RWPE2 (cell line): ENCODE measurements around the gene ASB3.

Experiments used
- ATAC-seq: fragments of 200-7000 bp; cut with Tn5 transposase; 3 replicates; pipeline ENCODE4 v1.9.1; 2021; ENCODE audit warnings: low read depth
- DNase-seq: peaks from one replicate; pipeline ENCODE4 v3.0.0-alpha.2; 2020; ENCODE audit warnings: low spot score
- H3K27ac ChIP-seq: fragments of 450-650 bp; 2 replicates; pipeline ENCODE4 v1.5.1; 2017; ENCODE audit warnings: mild to moderate bottlenecking; ENCODE audit not compliant: poor library complexity, severe bottlenecking
- H3K27me3 ChIP-seq: fragments of 250-450 bp; sonication (Bioruptor Pico); 2 replicates; pipeline ENCODE4 v1.5.1; 2021; ENCODE audit warnings: mild to moderate bottlenecking, moderate library complexity; ENCODE audit not compliant: insufficient read depth, poor library complexity, severe bottlenecking
- H3K36me3 ChIP-seq: fragments of 250-450 bp; sonication (Bioruptor Pico); 2 replicates; pipeline ENCODE4 v1.5.1; 2020; ENCODE audit warnings: low read depth, mild to moderate bottlenecking, moderate library complexity
- H3K4me1 ChIP-seq: fragments of 250-450 bp; sonication (Bioruptor Pico); 2 replicates; pipeline ENCODE4 v1.5.1; 2021; ENCODE audit warnings: mild to moderate bottlenecking, moderate library complexity; ENCODE audit not compliant: insufficient read depth, poor library complexity, severe bottlenecking
- H3K4me3 ChIP-seq: fragments of 250-450 bp; sonication (Bioruptor Pico); 2 replicates; pipeline ENCODE4 v1.5.1; 2021; ENCODE audit warnings: mild to moderate bottlenecking, moderate library complexity; ENCODE audit not compliant: severe bottlenecking
- H3K9me3 ChIP-seq: fragments of 250-450 bp; sonication (Bioruptor Pico); 2 replicates; pipeline ENCODE4 v1.5.1; 2021; ENCODE audit warnings: mild to moderate bottlenecking, moderate library complexity; ENCODE audit not compliant: severe bottlenecking
- TF ChIP-seq, protein P1 (sequence below): fragments of 450-650 bp; IDR thresholded peaks from one replicate; pipeline ENCODE4 v1.5.1; 2017; ENCODE audit warnings: mild to moderate bottlenecking, moderate library complexity; ENCODE audit not compliant: poor library complexity, severe bottlenecking

Gene ASB3

DNA sequence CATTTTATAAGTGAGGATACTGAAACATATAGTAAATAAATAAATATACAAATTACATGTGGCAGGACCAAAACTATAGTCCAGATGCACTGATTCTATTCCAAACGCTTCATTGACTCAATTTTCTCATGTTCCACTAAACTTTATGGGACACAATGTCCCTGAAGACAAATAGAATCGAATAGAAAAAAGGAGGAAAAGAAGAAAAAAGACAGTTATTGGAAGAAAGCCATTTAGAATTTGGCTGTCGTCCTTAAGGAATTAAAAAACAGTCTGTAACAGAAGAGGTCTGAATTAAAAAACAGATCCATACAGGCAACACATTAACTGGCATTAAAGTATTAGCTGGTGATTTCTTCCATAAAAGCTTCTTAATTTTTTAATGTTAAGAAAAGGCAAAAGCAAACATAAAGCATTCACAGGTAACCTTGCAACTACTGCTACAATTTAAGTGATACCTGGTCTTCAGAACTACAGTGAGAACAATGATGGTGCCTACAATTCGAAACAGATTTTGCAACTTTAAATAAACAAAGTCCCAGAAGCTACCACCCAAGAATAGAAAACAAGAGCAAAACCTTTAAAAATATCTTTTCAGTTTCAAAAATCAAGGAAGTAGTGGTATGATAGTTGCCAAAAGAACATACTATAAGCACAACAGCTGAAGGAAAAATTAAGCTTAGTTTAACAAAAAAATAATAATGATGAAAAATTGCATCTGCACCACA is 36.5 kb downstream of the ASB3 start:
- no peak overlapping the region for H3K4me3 ChIP-seq
- TF ChIP-seq, protein P1, sequence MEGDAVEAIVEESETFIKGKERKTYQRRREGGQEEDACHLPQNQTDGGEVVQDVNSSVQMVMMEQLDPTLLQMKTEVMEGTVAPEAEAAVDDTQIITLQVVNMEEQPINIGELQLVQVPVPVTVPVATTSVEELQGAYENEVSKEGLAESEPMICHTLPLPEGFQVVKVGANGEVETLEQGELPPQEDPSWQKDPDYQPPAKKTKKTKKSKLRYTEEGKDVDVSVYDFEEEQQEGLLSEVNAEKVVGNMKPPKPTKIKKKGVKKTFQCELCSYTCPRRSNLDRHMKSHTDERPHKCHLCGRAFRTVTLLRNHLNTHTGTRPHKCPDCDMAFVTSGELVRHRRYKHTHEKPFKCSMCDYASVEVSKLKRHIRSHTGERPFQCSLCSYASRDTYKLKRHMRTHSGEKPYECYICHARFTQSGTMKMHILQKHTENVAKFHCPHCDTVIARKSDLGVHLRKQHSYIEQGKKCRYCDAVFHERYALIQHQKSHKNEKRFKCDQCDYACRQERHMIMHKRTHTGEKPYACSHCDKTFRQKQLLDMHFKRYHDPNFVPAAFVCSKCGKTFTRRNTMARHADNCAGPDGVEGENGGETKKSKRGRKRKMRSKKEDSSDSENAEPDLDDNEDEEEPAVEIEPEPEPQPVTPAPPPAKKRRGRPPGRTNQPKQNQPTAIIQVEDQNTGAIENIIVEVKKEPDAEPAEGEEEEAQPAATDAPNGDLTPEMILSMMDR: no peak

DNA sequence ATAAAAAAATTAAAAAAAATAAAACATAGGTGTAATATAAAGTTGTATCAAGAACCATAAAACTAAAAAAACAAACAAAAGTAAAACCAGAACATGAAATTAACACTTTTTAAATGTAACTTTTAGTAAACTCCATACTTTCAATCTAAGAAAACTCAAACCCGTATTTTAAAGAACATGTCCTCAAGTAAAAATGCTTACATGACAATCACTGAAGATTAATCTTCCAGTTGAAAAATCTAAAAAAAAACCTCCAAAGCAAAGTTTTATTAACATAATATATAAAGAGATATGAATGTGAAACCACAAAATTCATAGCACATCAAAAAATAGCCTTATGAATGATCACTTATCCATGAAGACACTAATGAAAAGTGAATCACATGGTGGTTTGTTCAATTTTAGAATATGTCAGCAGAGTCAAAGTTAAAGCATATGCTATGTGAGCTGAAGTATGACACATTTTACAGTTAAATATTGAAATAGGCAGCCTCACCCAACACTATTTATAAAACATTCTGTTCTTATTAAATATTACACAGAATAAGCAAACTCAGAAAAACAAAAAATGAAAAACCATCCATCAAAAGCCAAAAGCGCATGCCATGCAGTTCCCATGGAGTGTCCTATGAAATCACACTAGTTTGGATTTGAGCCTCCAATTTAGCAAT is 42.2 kb downstream of the ASB3 start:
- DNase-seq (no peak), ATAC-seq (no peak)
- H3K4me1 ChIP-seq: no peaks in the 10 kb centered on the region
- no peak overlapping the region for H3K4me3 ChIP-seq
- TF ChIP-seq, protein P1: no peak
- no peaks in the 10 kb centered on the region for H3K27me3 ChIP-seq
- no peak overlapping the region for H3K27ac ChIP-seq
- H3K36me3 ChIP-seq: peaks cover 15% of the 10 kb centered on the region
- H3K9me3 ChIP-seq: no peaks in the 10 kb centered on the region

More for the DNA sequence above, 36.5 kb downstream of the ASB3 start:
- ATAC-seq (no peak), DNase-seq (no peak)
- Histone ChIP-seq H3K27ac (no peak overlapping the region), H3K9me3 (no peaks in the 10 kb centered on the region), H3K36me3 (peaks cover 26% of the 10 kb centered on the region), H3K4me1 (peaks cover 22% of the 10 kb centered on the region), H3K27me3 (no peaks in the 10 kb centered on the region)

- TF ChIP-seq, protein P1: peak; percentile 60
- no peak for DNase-seq
- no peaks in the 10 kb centered on the region for H3K27me3 ChIP-seq
- H3K4me1 ChIP-seq: no peaks in the 10 kb centered on the region
- no peak overlapping the region for H3K27ac ChIP-seq
- peaks cover 2% of the 10 kb centered on the region; the same call in 1 of the 2 replicates for H3K36me3 ChIP-seq
- H3K9me3 ChIP-seq: no peaks in the 10 kb centered on the region
- no peak for ATAC-seq
- no peak overlapping the region for H3K4me3 ChIP-seq
Observed at GRCh38 chr2:53740170-53740569, 46.6 kb downstream of the ASB3 start.

GRCh38 chr2:53739032-53739431 is 47.7 kb downstream of the ASB3 start:
- TF ChIP-seq, protein P1: no peak
- Histone ChIP-seq H3K4me3 (no peak overlapping the region), H3K4me1 (no peaks in the 10 kb centered on the region), H3K36me3 (no peaks in the 10 kb centered on the region), H3K9me3 (no peaks in the 10 kb centered on the region), H3K27me3 (no peaks in the 10 kb centered on the region), H3K27ac (no peak overlapping the region)
- DNase-seq (no peak), ATAC-seq (no peak)

DNA sequence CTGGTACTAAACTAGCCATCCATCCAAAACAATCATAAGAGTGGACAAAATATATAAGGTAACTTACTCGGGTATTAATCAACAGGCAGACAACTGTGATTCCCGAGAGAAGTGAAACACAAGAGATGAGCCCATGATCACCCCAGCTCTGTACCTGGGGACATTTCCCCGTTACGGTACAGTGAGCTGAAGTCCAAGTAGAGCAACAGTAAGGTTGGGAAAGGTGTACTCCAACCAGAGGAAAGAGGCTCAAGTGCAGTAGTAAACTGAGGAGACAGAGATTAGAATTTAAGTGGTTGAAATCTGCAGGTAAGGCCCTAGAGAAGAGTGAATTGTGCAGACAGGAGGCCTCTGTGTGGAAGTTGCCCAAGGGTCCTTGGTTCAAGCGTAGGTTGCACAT is 49.7 kb downstream of the ASB3 start:
- Histone ChIP-seq H3K27ac (no peak overlapping the region), H3K4me3 (no peak overlapping the region), H3K4me1 (no peaks in the 10 kb centered on the region), H3K36me3 (no peaks in the 10 kb centered on the region; the same call in 1 of the 2 replicates), H3K9me3 (no peaks in the 10 kb centered on the region), H3K27me3 (no peaks in the 10 kb centered on the region)
- ATAC-seq (no peak), DNase-seq (no peak)
- TF ChIP-seq, protein P1: no peak
